ENCODE results near the gene SLC25A21.

DNA sequence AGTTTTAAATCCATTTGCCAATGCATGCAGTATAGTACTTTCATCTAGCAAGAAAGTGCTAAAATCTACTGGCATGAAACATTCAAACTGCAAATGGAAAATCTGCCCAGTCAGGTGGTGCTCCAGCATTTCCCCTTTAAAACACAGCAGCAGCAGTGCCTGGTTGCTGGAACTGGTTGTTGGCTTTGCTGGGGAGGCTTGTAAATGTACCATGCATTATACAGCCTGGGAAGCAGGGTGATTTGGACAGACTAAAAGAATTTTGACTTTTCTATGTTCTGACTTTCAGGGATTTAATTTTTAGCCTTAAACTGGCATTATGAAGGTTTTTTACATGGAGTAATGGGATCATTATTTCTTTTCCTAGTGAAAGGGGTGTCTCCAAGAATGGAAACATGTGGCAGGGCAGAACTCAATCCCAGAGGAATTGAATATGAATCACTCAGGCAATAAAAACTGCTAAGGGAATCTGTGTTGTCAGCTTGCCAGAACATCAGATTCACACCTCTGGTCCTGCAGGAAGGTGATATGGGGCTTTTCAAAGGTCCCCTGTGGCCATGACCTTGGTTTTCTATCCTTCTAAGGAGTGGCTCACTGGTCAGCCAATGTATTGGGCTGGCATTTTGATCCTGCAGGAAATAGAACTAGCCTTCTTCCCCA is 519.7 kb downstream of the SLC25A21 start:
- TF ChIP-seq, protein P1, sequence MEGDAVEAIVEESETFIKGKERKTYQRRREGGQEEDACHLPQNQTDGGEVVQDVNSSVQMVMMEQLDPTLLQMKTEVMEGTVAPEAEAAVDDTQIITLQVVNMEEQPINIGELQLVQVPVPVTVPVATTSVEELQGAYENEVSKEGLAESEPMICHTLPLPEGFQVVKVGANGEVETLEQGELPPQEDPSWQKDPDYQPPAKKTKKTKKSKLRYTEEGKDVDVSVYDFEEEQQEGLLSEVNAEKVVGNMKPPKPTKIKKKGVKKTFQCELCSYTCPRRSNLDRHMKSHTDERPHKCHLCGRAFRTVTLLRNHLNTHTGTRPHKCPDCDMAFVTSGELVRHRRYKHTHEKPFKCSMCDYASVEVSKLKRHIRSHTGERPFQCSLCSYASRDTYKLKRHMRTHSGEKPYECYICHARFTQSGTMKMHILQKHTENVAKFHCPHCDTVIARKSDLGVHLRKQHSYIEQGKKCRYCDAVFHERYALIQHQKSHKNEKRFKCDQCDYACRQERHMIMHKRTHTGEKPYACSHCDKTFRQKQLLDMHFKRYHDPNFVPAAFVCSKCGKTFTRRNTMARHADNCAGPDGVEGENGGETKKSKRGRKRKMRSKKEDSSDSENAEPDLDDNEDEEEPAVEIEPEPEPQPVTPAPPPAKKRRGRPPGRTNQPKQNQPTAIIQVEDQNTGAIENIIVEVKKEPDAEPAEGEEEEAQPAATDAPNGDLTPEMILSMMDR (IDR thresholded peaks at IDR 0.05; ENCODE audit: low read length) = no peak
- TF ChIP-seq EZH2phosphoT487 (IDR thresholded peaks at IDR 0.05; ENCODE audit: low read length) (no peak), EZH2 (optimal IDR thresholded peaks at IDR 0.05; ENCODE audit: low read depth, low read length) (no peak)

Measured in MM.1S (cell line).